ENCODE measurements around the gene HYAL2. TPM values are rescaled to one million over a fixed set of nuclear protein-coding genes. Genes with fewer than 3 reads are reported as not detected.

The HYAL2 gene
- polyA plus RNA-seq, 3 donors: 18.3 to 25.8 (median 18.9) TPM

GRCh38 chr3:50340147-50340447 lies 17.6 kb upstream of the HYAL2 start:
- peaks cover 59 to 89% of the 10 kb centered on the region in 2 donors for H3K4me1 ChIP-seq (ENCODE audit: control insufficient read depth in 1 of 2, insufficient read depth in 2 of 2, low read length in 2 of 2)

GRCh38 chr3:50339485-50340146 lies 17.1 kb upstream of the HYAL2 start:
- peaks cover 9 to 17% of the 10 kb centered on the region in 2 donors for H3K36me3 ChIP-seq (replicated peaks in 1 of 2; ENCODE audit: control insufficient read depth in 1 of 2, insufficient read depth in 2 of 2, low read length in 2 of 2)
- H3K4me1 Mint-ChIP-seq: peaks cover 66% of the 10 kb centered on the region
- H3K9me3 ChIP-seq (replicated peaks in 1 of 2; ENCODE audit: control insufficient read depth in 1 of 2, insufficient read depth in 1 of 2, low read length in 2 of 2): no peaks in the 10 kb centered on the region
- H3K9me3 Mint-ChIP-seq: no peaks in the 10 kb centered on the region
- H3K27me3 Mint-ChIP-seq (ENCODE audit: low read depth in 3 of 3): no peaks in the 10 kb centered on the region
- 33% methylated on average over 9 of the region's 14 CpGs for WGBS (ENCODE audit: insufficient coverage)
- H3K4me1 ChIP-seq (ENCODE audit: control insufficient read depth in 1 of 2, insufficient read depth in 2 of 2, low read length in 2 of 2): peaks cover 59 to 84% of the 10 kb centered on the region in 2 donors
- H3K4me3 ChIP-seq (replicated peaks in 1 of 3; ENCODE audit: low read depth in 2 of 3, low read length in 3 of 3): peak overlapping the region; percentile 50 to 94 (median 83)
- peak overlapping the region; percentile 94 for H3K9ac ChIP-seq (ENCODE audit: insufficient read depth, low read length, poor library complexity, severe bottlenecking)
- H3K4me3 Mint-ChIP-seq: peak overlapping the region; percentile 79 to 96
- peaks cover 15 to 26% of the 10 kb centered on the region in 2 donors for H3K36me3 Mint-ChIP-seq
- DNase-seq: no peak
- H3K27ac Mint-ChIP-seq: peak overlapping the region; percentile 92 to 99 (median 96)
- no peak for TF ChIP-seq CTCF (IDR thresholded peaks at IDR 0.05)
- peak overlapping the region; percentile 95 for H3K4me2 ChIP-seq (replicated peaks; ENCODE audit: extremely low read depth, low read length, poor library complexity, severe bottlenecking)
- peak overlapping the region; percentile 91 to 98 for H3K27ac ChIP-seq (ENCODE audit: low read depth in 1 of 2, low read length in 2 of 2)
- H4K20me1 ChIP-seq (ENCODE audit: insufficient read depth, low read length): peaks cover 26% of the 10 kb centered on the region
- H3K27me3 ChIP-seq (ENCODE audit: control insufficient read depth in 2 of 2, insufficient read depth in 2 of 2, low read length in 2 of 2): no peaks in the 10 kb centered on the region
- peak overlapping the region; percentile 77 for H2AFZ ChIP-seq (ENCODE audit: insufficient read depth, low read depth, low read length, poor library complexity, severe bottlenecking)
- H3K79me2 ChIP-seq (ENCODE audit: insufficient read depth, low read length): peaks cover 75% of the 10 kb centered on the region
- intact Hi-C loops (cut with micrococcal nuclease): loop anchor here (5.0 kb wide), 1 partner anchor 42 kb away; the partner anchor contains the start of genes HYAL3 (in 2 of the 2) and NAA80 (in 2 of the 2)

More at GRCh38 chr3:50340147-50340447, 17.6 kb upstream of the HYAL2 start:
- Histone ChIP-seq H2AFZ (ENCODE audit: insufficient read depth, low read depth, low read length, poor library complexity, severe bottlenecking) (peak overlapping the region; percentile 77), H3K9ac (ENCODE audit: insufficient read depth, low read length, poor library complexity, severe bottlenecking) (peak overlapping the region; percentile 94), H3K79me2 (ENCODE audit: insufficient read depth, low read length) (peaks cover 71% of the 10 kb centered on the region), H3K9me3 (replicated peaks in 1 of 2; ENCODE audit: control insufficient read depth in 1 of 2, insufficient read depth in 1 of 2, low read length in 2 of 2) (no peaks in the 10 kb centered on the region), H3K36me3 (replicated peaks in 1 of 2; ENCODE audit: control insufficient read depth in 1 of 2, insufficient read depth in 2 of 2, low read length in 2 of 2) (peaks cover 8 to 13% of the 10 kb centered on the region in 2 donors), H3K27me3 (ENCODE audit: control insufficient read depth in 2 of 2, insufficient read depth in 2 of 2, low read length in 2 of 2) (no peaks in the 10 kb centered on the region), H3K27ac (ENCODE audit: low read depth in 1 of 2, low read length in 2 of 2) (peak overlapping the region; percentile 91 to 98), H4K20me1 (ENCODE audit: insufficient read depth, low read length) (peaks cover 25% of the 10 kb centered on the region), H3K4me2 (replicated peaks; ENCODE audit: extremely low read depth, low read length, poor library complexity, severe bottlenecking) (peak overlapping the region; percentile 95), H3K4me3 (replicated peaks in 1 of 3; ENCODE audit: low read depth in 2 of 3, low read length in 3 of 3) (peak overlapping the region; percentile 50 to 94 (median 83))
- Mint-ChIP-seq H3K4me1 (peaks cover 67% of the 10 kb centered on the region), H3K9me3 (no peaks in the 10 kb centered on the region), H3K27ac (peak overlapping the region; percentile 92 to 99 (median 96)), H3K4me3 (peak overlapping the region; percentile 79 to 96), H3K27me3 (ENCODE audit: low read depth in 3 of 3) (no peaks in the 10 kb centered on the region), H3K36me3 (peaks cover 15 to 23% of the 10 kb centered on the region in 2 donors)
- 2% methylated on average over 9 of the region's 9 CpGs for WGBS (ENCODE audit: insufficient coverage)
- DNase-seq: no peak
- TF ChIP-seq CTCF (IDR thresholded peaks at IDR 0.05): no peak
- intact Hi-C loops (cut with micrococcal nuclease): no loop called here

All from CD14-positive monocyte (primary cell).